ENCODE measurements around the gene ACTA2.

DNA sequence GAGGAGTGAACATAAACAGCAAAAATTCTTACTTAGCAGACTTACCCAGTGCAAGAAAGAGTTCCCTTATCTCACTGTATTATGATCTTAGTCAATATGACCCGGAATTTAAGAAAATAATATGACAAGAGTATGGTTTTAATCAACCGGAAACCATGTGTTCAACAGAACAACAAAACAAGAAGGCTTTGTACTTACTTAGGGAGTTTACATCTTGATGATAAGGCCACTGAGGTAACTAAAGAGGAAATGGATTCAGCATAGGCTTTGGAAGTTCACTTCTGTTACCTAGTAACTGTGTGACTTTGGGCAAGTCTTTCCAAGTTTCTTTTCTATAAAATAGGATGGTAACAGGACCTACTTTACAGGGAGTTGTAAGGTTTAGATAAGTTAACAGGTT is 30.6 kb upstream of the ACTA2 start:
- TF ChIP-seq EZH2 (IDR thresholded peaks at IDR 0.05; ENCODE audit: borderline replicate concordance, low read length) = no peak
- TF ChIP-seq CTCF (conservative IDR thresholded peaks at IDR 0.05 in 1 of 2, IDR thresholded peaks at IDR 0.05 in 1 of 2; ENCODE audit: extremely low read depth in 1 of 2, insufficient read depth in 1 of 2, low read depth in 1 of 2, low read length in 2 of 2) = no peak

Measured in mammary epithelial cell (primary cell).